ENCODE measurements around the gene S100B. TPM values are rescaled to one million over a fixed set of nuclear protein-coding genes. Genes with fewer than 3 reads are reported as not detected.

S100B gene
- total and polyA plus RNA-seq, 2 of the 13 experiments (the other 11 are each of a cell fraction or from before 2014, with no cell fraction given) = not detected

DNA sequence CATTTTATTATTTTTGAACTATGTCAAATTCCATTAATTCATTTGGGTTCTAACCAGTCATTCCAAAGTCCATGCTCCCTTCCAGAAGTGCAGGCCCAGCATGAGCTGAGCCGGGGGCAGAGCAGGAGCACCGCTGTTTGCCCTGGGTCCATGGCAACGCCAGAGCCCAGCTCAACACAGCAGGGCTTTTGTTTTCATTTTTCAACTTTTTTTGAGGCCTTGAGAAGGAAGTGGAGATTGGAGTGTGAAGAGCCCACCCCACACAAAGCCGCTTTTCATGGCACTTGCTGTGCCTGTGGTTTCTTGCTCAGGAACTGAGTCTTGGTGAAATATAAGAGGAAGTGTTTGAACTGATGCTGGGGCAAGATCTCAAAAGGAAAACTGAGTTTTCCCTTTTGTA lies 17.3 kb upstream of the S100B start (continued):
- TF ChIP-seq, protein P1, sequence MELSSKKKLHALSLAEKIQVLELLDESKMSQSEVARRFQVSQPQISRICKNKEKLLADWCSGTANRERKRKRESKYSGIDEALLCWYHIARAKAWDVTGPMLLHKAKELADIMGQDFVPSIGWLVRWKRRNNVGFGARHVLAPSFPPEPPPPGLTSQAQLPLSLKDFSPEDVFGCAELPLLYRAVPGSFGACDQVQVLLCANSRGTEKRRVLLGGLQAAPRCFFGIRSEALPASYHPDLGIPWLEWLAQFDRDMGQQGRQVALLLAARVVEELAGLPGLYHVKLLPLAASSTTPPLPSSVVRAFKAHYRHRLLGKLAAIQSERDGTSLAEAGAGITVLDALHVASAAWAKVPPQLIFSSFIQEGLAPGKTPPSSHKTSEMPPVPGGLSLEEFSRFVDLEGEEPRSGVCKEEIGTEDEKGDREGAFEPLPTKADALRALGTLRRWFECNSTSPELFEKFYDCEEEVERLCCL (CRISPR knock-in tag; IDR thresholded peaks at IDR 0.05; ENCODE audit: borderline replicate concordance) = no peak
- TF ChIP-seq ZNF484 (CRISPR knock-in tag; IDR thresholded peaks at IDR 0.05; ENCODE audit: borderline replicate concordance, low read depth) (no peak), ARNT2 (CRISPR knock-in tag; IDR thresholded peaks at IDR 0.05; ENCODE audit: low read depth) (no peak), ZNF773 (CRISPR knock-in tag; IDR thresholded peaks at IDR 0.05; ENCODE audit: borderline replicate concordance) (no peak), FOXK1 (CRISPR knock-in tag; IDR thresholded peaks at IDR 0.05; ENCODE audit: borderline replicate concordance, low read depth) (no peak), EZH2 (conservative IDR thresholded peaks at IDR 0.05; ENCODE audit: low read depth, low read length) (no peak), XRCC5 (optimal IDR thresholded peaks at IDR 0.05; ENCODE audit: low read length) (peak; percentile 57), PHF21A (CRISPR knock-in tag; IDR thresholded peaks at IDR 0.05) (peak; percentile 60; the same call in 1 of the 2 replicates), ZNF550 (CRISPR knock-in tag; IDR thresholded peaks at IDR 0.05; ENCODE audit: borderline replicate concordance) (no peak), ZNF629 (CRISPR knock-in tag; conservative IDR thresholded peaks at IDR 0.05) (no peak), RFX1 (IDR thresholded peaks at IDR 0.05) (peak; percentile 83), RBFOX2 (IDR thresholded peaks at IDR 0.05; ENCODE audit: low read depth, low read length) (0 out of 2 replicates have a peak, but pooled peaks have one; percentile 9), ZNF766 (CRISPR knock-in tag; IDR thresholded peaks at IDR 0.05; ENCODE audit: borderline replicate concordance) (no peak), ZNF468 (CRISPR knock-in tag; IDR thresholded peaks at IDR 0.05) (no peak), ZMYM4 (CRISPR knock-in tag; IDR thresholded peaks at IDR 0.05) (0 out of 2 replicates have a peak, but pooled peaks have one; percentile 11), CHD4 (IDR thresholded peaks at IDR 0.05; ENCODE audit: borderline replicate concordance, low read length) (no peak), HNF4G (IDR thresholded peaks at IDR 0.05; ENCODE audit: borderline replicate concordance, low read depth, low read length) (peak; percentile 81), HNF4G (CRISPR knock-in tag; IDR thresholded peaks at IDR 0.05; ENCODE audit: borderline replicate concordance, low read depth) (no peak; the same call in 1 of the 2 replicates), ZNF510 (CRISPR knock-in tag; IDR thresholded peaks at IDR 0.05; ENCODE audit: low read depth) (no peak), TBP (CRISPR knock-in tag; IDR thresholded peaks at IDR 0.05) (no peak), ZNF263 (CRISPR knock-in tag; IDR thresholded peaks at IDR 0.05) (peak; percentile 75), ZNF572 (CRISPR knock-in tag; IDR thresholded peaks at IDR 0.05) (no peak), FLYWCH1 (CRISPR knock-in tag; IDR thresholded peaks at IDR 0.05) (no peak), THAP11 (CRISPR knock-in tag; IDR thresholded peaks at IDR 0.05) (0 out of 2 replicates have a peak, but pooled peaks have one; percentile 17), EHMT2 (IDR thresholded peaks at IDR 0.05; ENCODE audit: borderline replicate concordance, low read depth, low read length) (no peak)
- TF ChIP-seq, protein P2, sequence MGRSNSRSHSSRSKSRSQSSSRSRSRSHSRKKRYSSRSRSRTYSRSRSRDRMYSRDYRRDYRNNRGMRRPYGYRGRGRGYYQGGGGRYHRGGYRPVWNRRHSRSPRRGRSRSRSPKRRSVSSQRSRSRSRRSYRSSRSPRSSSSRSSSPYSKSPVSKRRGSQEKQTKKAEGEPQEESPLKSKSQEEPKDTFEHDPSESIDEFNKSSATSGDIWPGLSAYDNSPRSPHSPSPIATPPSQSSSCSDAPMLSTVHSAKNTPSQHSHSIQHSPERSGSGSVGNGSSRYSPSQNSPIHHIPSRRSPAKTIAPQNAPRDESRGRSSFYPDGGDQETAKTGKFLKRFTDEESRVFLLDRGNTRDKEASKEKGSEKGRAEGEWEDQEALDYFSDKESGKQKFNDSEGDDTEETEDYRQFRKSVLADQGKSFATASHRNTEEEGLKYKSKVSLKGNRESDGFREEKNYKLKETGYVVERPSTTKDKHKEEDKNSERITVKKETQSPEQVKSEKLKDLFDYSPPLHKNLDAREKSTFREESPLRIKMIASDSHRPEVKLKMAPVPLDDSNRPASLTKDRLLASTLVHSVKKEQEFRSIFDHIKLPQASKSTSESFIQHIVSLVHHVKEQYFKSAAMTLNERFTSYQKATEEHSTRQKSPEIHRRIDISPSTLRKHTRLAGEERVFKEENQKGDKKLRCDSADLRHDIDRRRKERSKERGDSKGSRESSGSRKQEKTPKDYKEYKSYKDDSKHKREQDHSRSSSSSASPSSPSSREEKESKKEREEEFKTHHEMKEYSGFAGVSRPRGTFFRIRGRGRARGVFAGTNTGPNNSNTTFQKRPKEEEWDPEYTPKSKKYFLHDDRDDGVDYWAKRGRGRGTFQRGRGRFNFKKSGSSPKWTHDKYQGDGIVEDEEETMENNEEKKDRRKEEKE (IDR thresholded peaks at IDR 0.05) = no peak
- TF ChIP-seq, protein P3, sequence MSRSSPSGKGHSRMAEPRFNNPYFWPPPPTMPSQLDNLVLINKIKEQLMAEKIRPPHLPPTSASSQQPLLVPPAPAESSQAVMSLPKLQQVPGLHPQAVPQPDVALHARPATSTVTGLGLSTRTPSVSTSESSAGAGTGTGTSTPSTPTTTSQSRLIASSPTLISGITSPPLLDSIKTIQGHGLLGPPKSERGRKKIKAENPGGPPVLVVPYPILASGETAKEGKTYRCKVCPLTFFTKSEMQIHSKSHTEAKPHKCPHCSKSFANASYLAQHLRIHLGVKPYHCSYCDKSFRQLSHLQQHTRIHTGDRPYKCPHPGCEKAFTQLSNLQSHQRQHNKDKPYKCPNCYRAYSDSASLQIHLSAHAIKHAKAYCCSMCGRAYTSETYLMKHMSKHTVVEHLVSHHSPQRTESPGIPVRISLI (CRISPR knock-in tag; IDR thresholded peaks at IDR 0.05; ENCODE audit: borderline replicate concordance) = peak; percentile 83

Data from HepG2 (cell line).